T-helper 2 cell (primary cell): ENCODE data around the gene FAAP20.
"Not testable (repeated sequence)": the region's sequence is repeated elsewhere in the genome, so short reads cannot be mapped to it uniquely, and the experiment has no call there.

Experiments
- DNase-seq, 5 experiments: peaks; one replicate each; pipeline versions ENCODE4 v3.0.0 to v3.0.0-alpha.2; 2012 to 2022

Gene FAAP20

GRCh38 chr1:2156866-2157265 is 37.7 kb downstream of the FAAP20 start:
- DNase-seq, result no peak

GRCh38 chr1:2155788-2156187 is 38.8 kb downstream of the FAAP20 start:
- no peak for DNase-seq

- no peak for DNase-seq
These were observed 39.4 kb downstream of the FAAP20 start for GRCh38 chr1:2155147-2155598.

GRCh38 chr1:2154022-2154421 is 40.5 kb downstream of the FAAP20 start:
- DNase-seq, result no peak

GRCh38 chr1:2152954-2153353 is 41.6 kb downstream of the FAAP20 start:
- DNase-seq, result no peak

- DNase-seq, result no peak
These were observed 42.7 kb downstream of the FAAP20 start for GRCh38 chr1:2151911-2152310.

GRCh38 chr1:2151252-2151651 is 43.3 kb downstream of the FAAP20 start:
- no peak for DNase-seq

- no peak for DNase-seq
These were observed 43.8 kb downstream of the FAAP20 start for GRCh38 chr1:2150801-2151200.

GRCh38 chr1:2148691-2149090 is 45.9 kb downstream of the FAAP20 start:
- DNase-seq, result peak in 4 of 5 experiments; percentile 13 to 92 (median 62)

- not testable (repeated sequence) for DNase-seq
These were observed 46.7 kb downstream of the FAAP20 start for GRCh38 chr1:2147869-2148268.

- no peak for DNase-seq
These were observed 47.6 kb downstream of the FAAP20 start for GRCh38 chr1:2146836-2147517.

GRCh38 chr1:2145946-2146835 is 48.4 kb downstream of the FAAP20 start:
- peak in 1 of 5 experiments; percentile 69 for DNase-seq

- no peak for DNase-seq
These were observed 50.0 kb downstream of the FAAP20 start for GRCh38 chr1:2144501-2145090.

GRCh38 chr1:2143814-2144500 is 50.6 kb downstream of the FAAP20 start:
- DNase-seq, result no peak

- DNase-seq, result no peak
These were observed 53.5 kb downstream of the FAAP20 start for GRCh38 chr1:2141025-2141424.
